HG02884 (cell line): ENCODE measurements around the gene TOX4.
"Not testable (repeated sequence)": the region's sequence is repeated elsewhere in the genome, so short reads cannot be mapped to it uniquely, and the experiment has no call there.

Source experiments
- ATAC-seq: cut with Tn5 transposase; IDR thresholded peaks from one replicate; pipeline ENCODE4 v1.9.1; 2021; ENCODE audit warnings: mild to moderate bottlenecking, moderate library complexity; ENCODE audit not compliant: unreplicated experiment

TOX4 gene

GRCh38 chr14:21533294-21533693 is 56.3 kb downstream of the TOX4 start:
- ATAC-seq: no peak

- ATAC-seq: no peak
Measured at GRCh38 chr14:21534576-21534975, 57.6 kb downstream of the TOX4 start.

- no peak for ATAC-seq
Measured at GRCh38 chr14:21535545-21536417, 58.8 kb downstream of the TOX4 start.

- no peak for ATAC-seq
Measured at GRCh38 chr14:21536418-21537089, 59.6 kb downstream of the TOX4 start.

- no peak for ATAC-seq
Measured at GRCh38 chr14:21537090-21537424, 60.1 kb downstream of the TOX4 start.

GRCh38 chr14:21539189-21539940 is 62.4 kb downstream of the TOX4 start:
- ATAC-seq: no peak

GRCh38 chr14:21541413-21542074 is 64.5 kb downstream of the TOX4 start:
- ATAC-seq: no peak

GRCh38 chr14:21543521-21543960 is 66.5 kb downstream of the TOX4 start:
- ATAC-seq: no peak

- ATAC-seq: no peak
Measured at GRCh38 chr14:21543963-21544362, 67.0 kb downstream of the TOX4 start.

- not testable (repeated sequence) for ATAC-seq
Measured at GRCh38 chr14:21544588-21544987, 67.6 kb downstream of the TOX4 start.
